Measurements from ENCODE around the gene GLRA1. TPM values are rescaled to one million over a fixed set of nuclear protein-coding genes. Genes with fewer than 3 reads are reported as not detected.

GLRA1 gene
- total RNA-seq, 1 experiment from 2014 or later, result not detected

DNA sequence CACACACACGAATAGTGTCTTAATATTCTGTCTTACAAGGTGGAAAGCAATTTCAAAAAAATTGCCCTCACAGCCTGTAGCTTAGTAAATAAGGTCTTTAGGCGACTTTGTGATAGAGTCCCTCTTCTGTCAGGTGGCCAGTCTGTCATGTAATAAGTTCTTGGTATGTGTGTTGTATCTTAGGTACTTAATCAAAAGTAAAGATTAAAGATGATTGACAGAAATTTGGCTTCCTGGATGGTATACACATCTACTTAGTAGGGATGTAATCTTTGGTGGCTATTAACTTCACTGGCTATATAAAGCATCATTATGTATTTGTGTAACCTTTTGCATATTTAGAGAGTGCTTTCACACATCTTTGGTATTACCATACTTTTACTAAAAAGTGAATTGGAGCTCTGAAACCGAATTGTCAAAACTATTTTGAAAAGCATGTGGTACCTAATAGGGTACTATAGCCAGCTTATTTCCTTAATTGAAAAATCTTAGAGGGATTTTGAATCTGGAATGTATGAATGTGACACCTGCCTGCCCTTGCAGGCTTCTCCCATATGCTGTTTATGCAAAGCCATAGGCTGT lies 149.5 kb downstream of the GLRA1 start:
- Histone ChIP-seq H3K4me2 (ENCODE audit: low read length) (peak overlapping the region; percentile 89), H3K9me2 (replicated peaks; ENCODE audit: low read length) (no peaks in the 10 kb centered on the region), H3K79me2 (ENCODE audit: low read length) (peaks cover 86% of the 10 kb centered on the region), H3K36me3 (ENCODE audit: low read depth, low read length) (peaks cover 29% of the 10 kb centered on the region), H3K9me3 (ENCODE audit: low read length) (no peaks in the 10 kb centered on the region), H3K27ac (ENCODE audit: low read length) (no peak overlapping the region), H4K20me1 (ENCODE audit: low read length) (peaks cover 79% of the 10 kb centered on the region), H3K27me3 (ENCODE audit: low read length) (no peaks in the 10 kb centered on the region), H3K4me3 (ENCODE audit: low read length) (peak overlapping the region; percentile 85), H3F3A (ENCODE audit: low read length, unreplicated experiment) (no peaks in the 10 kb centered on the region), H3K4me1 (ENCODE audit: insufficient read depth, low read length) (peaks cover 26% of the 10 kb centered on the region), H2AFZ (ENCODE audit: low read length) (no peak overlapping the region), H3K9ac (ENCODE audit: low read length) (no peak overlapping the region)
- intact Hi-C loops (cut with micrococcal nuclease), result no loop called here
- POLR2A ChIA-PET (ENCODE audit: unreplicated experiment), result no interaction called here
- TF ChIP-seq, protein P1, sequence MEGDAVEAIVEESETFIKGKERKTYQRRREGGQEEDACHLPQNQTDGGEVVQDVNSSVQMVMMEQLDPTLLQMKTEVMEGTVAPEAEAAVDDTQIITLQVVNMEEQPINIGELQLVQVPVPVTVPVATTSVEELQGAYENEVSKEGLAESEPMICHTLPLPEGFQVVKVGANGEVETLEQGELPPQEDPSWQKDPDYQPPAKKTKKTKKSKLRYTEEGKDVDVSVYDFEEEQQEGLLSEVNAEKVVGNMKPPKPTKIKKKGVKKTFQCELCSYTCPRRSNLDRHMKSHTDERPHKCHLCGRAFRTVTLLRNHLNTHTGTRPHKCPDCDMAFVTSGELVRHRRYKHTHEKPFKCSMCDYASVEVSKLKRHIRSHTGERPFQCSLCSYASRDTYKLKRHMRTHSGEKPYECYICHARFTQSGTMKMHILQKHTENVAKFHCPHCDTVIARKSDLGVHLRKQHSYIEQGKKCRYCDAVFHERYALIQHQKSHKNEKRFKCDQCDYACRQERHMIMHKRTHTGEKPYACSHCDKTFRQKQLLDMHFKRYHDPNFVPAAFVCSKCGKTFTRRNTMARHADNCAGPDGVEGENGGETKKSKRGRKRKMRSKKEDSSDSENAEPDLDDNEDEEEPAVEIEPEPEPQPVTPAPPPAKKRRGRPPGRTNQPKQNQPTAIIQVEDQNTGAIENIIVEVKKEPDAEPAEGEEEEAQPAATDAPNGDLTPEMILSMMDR (conservative IDR thresholded peaks at IDR 0.05; ENCODE audit: low read depth, low read length), result no peak
- TF ChIP-seq EZH2phosphoT487 (IDR thresholded peaks at IDR 0.05; ENCODE audit: borderline replicate concordance, low read length) (no peak), EZH2 (IDR thresholded peaks at IDR 0.05; ENCODE audit: low read length, unreplicated experiment) (no peak)
- CTCF ChIA-PET, result no interaction called here
- ATAC-seq (no peak), DNase-seq (no peak)
- no TSS peak for BruUV-seq (replicated peaks)

DNA sequence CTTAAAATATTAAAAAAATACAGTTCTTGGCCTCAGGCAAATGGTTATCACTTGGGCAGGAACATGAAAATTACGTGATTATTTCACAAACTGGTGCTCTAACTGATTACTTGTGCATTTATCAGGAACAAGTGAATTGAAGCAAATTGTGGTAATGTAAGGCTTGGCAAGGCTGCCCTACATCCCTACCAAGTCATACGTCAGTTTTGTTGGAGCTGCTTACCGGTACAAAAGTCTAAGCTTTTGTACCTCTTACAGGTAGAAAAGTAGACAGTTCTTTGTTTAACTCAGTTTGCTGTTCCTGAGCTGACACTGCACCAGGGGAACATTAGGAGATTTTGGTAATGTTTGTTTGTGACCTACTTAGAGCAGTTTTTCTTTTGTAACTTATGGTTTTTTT lies 150.7 kb downstream of the GLRA1 start:
- peaks cover 28% of the 10 kb centered on the region for H3K4me1 ChIP-seq (ENCODE audit: insufficient read depth, low read length)
- H3K27me3 ChIP-seq (ENCODE audit: low read length), result no peaks in the 10 kb centered on the region
- no TSS peak for BruUV-seq (replicated peaks)
- peak overlapping the region; percentile 89 for H3K9ac ChIP-seq (ENCODE audit: low read length)
- no peaks in the 10 kb centered on the region for H3F3A ChIP-seq (ENCODE audit: low read length, unreplicated experiment)
- peak overlapping the region; percentile 85 for H3K4me3 ChIP-seq (ENCODE audit: low read length)
- H3K9me2 ChIP-seq (replicated peaks; ENCODE audit: low read length), result no peaks in the 10 kb centered on the region
- TF ChIP-seq EZH2 (IDR thresholded peaks at IDR 0.05; ENCODE audit: low read length, unreplicated experiment) (no peak), EZH2phosphoT487 (IDR thresholded peaks at IDR 0.05; ENCODE audit: borderline replicate concordance, low read length) (no peak)
- TF ChIP-seq, protein P1 (conservative IDR thresholded peaks at IDR 0.05; ENCODE audit: low read depth, low read length), result no peak
- DNase-seq (peak; percentile 29), ATAC-seq (no peak)
- H3K79me2 ChIP-seq (ENCODE audit: low read length), result peaks cover 76% of the 10 kb centered on the region
- peak overlapping the region; percentile 89 for H3K4me2 ChIP-seq (ENCODE audit: low read length)
- peaks cover 22% of the 10 kb centered on the region for H3K36me3 ChIP-seq (ENCODE audit: low read depth, low read length)
- H3K9me3 ChIP-seq (ENCODE audit: low read length), result no peaks in the 10 kb centered on the region
- H4K20me1 ChIP-seq (ENCODE audit: low read length), result peaks cover 67% of the 10 kb centered on the region
- H3K27ac ChIP-seq (ENCODE audit: low read length), result no peak overlapping the region
- CTCF ChIA-PET, result no interaction called here
- POLR2A ChIA-PET (ENCODE audit: unreplicated experiment), result interaction anchor here (0.6 kb wide), 1 partner anchor 90 kb away, joined by 10 read pairs; no protein-coding TSS in a partner anchor
- no peak overlapping the region for H2AFZ ChIP-seq (ENCODE audit: low read length)
- intact Hi-C loops (cut with micrococcal nuclease), result no loop called here

DNA sequence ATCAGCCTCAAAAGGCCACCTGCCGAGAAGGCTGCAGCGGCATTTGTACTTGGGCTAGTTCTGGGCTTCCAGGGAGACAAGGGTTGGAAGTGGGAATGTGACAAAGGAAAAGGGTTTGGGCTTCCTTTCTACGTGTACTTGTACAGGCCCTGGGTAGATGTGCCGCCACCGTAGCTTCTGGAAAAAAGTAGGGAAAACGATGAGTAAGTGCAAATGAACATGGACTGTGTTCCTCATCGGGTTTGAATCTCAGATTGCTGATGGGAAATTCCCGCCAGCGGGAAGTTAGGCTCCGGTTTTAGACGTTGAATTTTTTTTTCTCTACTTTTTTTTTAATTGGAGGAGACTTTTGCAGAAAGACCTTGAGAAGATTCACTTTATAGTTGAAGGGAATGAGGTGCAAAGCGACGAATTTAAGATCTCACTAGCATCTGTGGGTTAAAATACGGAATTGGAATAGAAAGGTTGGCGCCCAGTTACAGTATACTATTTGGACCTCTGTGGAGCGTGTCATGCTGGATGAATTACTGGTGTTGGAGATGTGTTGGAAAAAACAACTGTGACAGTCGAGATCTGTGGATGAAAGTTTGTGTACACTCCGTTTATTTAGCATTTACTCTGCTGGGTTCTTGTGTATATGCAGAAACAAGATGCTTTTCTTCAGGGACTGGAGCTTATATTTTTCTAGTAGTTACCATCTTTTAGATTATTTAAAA lies 151.6 kb downstream of the GLRA1 start:
- Histone ChIP-seq H3K36me3 (ENCODE audit: low read depth, low read length) (peaks cover 19% of the 10 kb centered on the region), H3K9me3 (ENCODE audit: low read length) (no peaks in the 10 kb centered on the region), H3K9me2 (replicated peaks; ENCODE audit: low read length) (no peaks in the 10 kb centered on the region), H3F3A (ENCODE audit: low read length, unreplicated experiment) (no peaks in the 10 kb centered on the region), H3K4me1 (ENCODE audit: insufficient read depth, low read length) (peaks cover 28% of the 10 kb centered on the region), H3K27me3 (ENCODE audit: low read length) (no peaks in the 10 kb centered on the region), H3K27ac (ENCODE audit: low read length) (peak overlapping the region; percentile 44), H2AFZ (ENCODE audit: low read length) (no peak overlapping the region), H3K79me2 (ENCODE audit: low read length) (peaks cover 67% of the 10 kb centered on the region), H3K4me2 (ENCODE audit: low read length) (peak overlapping the region; percentile 89), H3K9ac (ENCODE audit: low read length) (peak overlapping the region; percentile 89), H3K4me3 (ENCODE audit: low read length) (peak overlapping the region; percentile 85), H4K20me1 (ENCODE audit: low read length) (peaks cover 58% of the 10 kb centered on the region)
- intact Hi-C loops (cut with micrococcal nuclease), result no loop called here
- no peak for ATAC-seq
- POLR2A ChIA-PET (ENCODE audit: unreplicated experiment), result no interaction called here
- no peak for TF ChIP-seq EZH2 (IDR thresholded peaks at IDR 0.05; ENCODE audit: low read length, unreplicated experiment)
- TF ChIP-seq, protein P1 (conservative IDR thresholded peaks at IDR 0.05; ENCODE audit: low read depth, low read length), result no peak
- peak; percentile 35 for DNase-seq
- BruUV-seq (replicated peaks), result TSS peak; percentile 44
- CTCF ChIA-PET, result no interaction called here
